ENCODE results near the gene PTP4A2.
"Not testable (repeated sequence)": the region's sequence is repeated elsewhere in the genome, so short reads cannot be mapped to it uniquely, and the experiment has no call there.

PTP4A2 gene

DNA sequence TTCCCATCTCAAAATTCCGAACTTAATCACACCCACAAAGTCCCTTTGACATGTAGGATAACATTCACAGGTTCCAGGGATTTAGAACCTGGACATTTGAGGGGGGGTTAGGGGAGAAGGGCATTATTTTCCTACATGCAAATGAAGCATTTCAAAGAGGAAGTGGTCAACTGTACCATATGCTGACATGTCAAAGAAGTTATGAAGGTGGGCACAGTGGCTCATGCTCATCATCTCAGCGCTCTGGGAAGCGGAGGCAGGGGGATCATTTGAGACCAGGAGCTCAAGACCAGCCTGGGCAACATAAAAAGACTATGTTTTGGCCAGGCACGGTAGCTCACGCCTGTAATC is 35.7 kb downstream of the PTP4A2 start:
- H3K27ac ChIP-seq (ENCODE audit: low read depth, low read length) = no peak overlapping the region
- no peaks in the 10 kb centered on the region for H3K4me1 ChIP-seq (ENCODE audit: control insufficient read depth, insufficient read depth, low read length)
- peaks cover 18% of the 10 kb centered on the region for H3K36me3 ChIP-seq (ENCODE audit: control insufficient read depth, insufficient read depth, low read length)
- H3K9ac ChIP-seq (ENCODE audit: low read depth, low read length) = no peak overlapping the region
- H3K9me3 ChIP-seq (ENCODE audit: control insufficient read depth, insufficient read depth, low read length) = no peaks in the 10 kb centered on the region
- H3K4me3 ChIP-seq (ENCODE audit: low read depth, low read length) = no peak overlapping the region
- no peaks in the 10 kb centered on the region for H3K27me3 ChIP-seq (ENCODE audit: control insufficient read depth, insufficient read depth, low read length)

DNA sequence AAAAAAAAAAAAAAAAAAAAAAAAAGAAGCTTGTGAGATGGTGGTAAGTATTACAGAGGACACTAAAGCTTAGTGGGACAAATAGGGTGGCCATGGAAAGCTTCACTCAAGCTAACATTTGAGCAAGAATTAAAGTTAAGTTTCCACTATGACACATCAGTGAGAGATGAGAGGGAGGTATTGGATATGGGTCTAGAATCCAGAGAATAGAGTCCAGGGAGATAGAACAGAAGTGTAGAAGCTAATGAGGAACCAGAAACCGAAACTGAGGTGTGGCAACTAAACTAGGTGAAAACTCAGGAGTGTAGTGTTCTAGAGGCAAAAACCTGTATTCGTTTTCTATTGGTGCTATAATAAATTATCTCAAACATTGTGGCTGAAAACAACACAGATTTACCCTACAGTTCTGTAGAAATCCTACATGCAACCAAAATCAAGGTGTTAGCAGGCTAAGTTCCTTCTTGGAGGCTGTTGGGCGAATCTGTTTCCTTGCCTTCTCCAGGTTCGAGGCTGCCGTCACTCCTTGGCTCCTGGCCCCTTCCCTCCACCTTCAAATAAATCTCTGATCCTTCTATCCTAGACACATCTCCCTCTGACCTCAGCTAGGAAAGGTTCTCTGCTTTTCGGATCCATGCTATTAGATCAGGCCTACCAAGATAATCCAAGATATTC is 36.2 kb downstream of the PTP4A2 start:
- peaks cover 13% of the 10 kb centered on the region for H3K36me3 ChIP-seq (ENCODE audit: control insufficient read depth, insufficient read depth, low read length)
- H3K27me3 ChIP-seq (ENCODE audit: control insufficient read depth, insufficient read depth, low read length) = no peaks in the 10 kb centered on the region
- H3K9me3 ChIP-seq (ENCODE audit: control insufficient read depth, insufficient read depth, low read length) = no peaks in the 10 kb centered on the region
- H3K4me3 ChIP-seq (ENCODE audit: low read depth, low read length) = no peak overlapping the region
- no peak overlapping the region for H3K9ac ChIP-seq (ENCODE audit: low read depth, low read length)
- no peaks in the 10 kb centered on the region for H3K4me1 ChIP-seq (ENCODE audit: control insufficient read depth, insufficient read depth, low read length)
- no peak overlapping the region for H3K27ac ChIP-seq (ENCODE audit: low read depth, low read length)

DNA sequence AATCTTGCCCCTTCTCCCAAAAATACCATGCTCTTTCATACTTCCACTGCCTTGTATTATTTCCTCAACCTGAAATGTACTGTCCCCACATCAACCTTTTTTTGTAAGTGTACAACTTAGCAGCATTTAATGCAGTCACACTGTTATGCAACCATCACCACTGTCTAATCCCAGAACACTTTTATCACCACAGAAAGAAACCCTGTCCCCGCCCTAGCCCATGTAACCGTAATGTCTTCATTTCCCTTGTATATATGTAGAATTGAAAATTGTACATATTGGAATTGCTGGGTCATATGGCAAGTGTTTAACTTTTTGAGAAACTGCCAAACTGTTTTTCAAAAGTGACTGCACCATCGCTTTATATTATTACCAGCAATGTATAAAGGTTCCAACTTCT is 37.4 kb downstream of the PTP4A2 start:
- H3K9me3 ChIP-seq (ENCODE audit: control insufficient read depth, insufficient read depth, low read length) = no peaks in the 10 kb centered on the region
- H3K4me1 ChIP-seq (ENCODE audit: control insufficient read depth, insufficient read depth, low read length) = no peaks in the 10 kb centered on the region
- peaks cover under 1% of the 10 kb centered on the region; the same call in 1 of the 2 replicates for H3K36me3 ChIP-seq (ENCODE audit: control insufficient read depth, insufficient read depth, low read length)
- no peak overlapping the region for H3K4me3 ChIP-seq (ENCODE audit: low read depth, low read length)
- no peak overlapping the region for H3K9ac ChIP-seq (ENCODE audit: low read depth, low read length)
- H3K27ac ChIP-seq (ENCODE audit: low read depth, low read length) = no peak overlapping the region
- H3K27me3 ChIP-seq (ENCODE audit: control insufficient read depth, insufficient read depth, low read length) = no peaks in the 10 kb centered on the region

DNA sequence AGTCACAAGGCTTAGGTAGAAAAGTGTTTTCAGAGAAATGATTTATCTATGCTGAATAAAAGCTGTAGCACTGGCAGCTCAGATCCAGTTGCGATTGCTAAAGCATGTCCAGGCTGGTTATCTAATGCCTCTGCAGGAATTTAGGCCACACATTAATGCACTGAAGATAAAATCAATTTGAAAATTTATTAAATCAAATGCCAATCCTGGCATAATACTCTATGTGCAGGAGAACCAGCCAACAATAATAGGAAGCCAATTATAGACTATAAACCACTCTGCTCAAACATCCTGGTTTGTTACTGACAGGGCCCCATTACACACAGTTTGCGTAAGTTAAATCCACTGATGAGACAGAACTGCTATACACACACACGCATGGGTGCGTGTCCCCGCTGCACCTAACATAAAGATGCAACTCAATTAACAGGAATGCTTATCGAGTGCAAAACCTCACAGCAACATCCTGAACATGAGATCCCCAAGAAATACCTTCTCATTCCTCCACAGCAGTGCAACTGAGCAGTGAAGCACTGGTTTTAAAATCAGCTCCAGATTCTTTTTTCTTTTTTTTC is 40.6 kb downstream of the PTP4A2 start:
- no peaks in the 10 kb centered on the region for H3K36me3 ChIP-seq (ENCODE audit: control insufficient read depth, insufficient read depth, low read length)
- no peak overlapping the region for H3K4me3 ChIP-seq (ENCODE audit: low read depth, low read length)
- H3K9me3 ChIP-seq (ENCODE audit: control insufficient read depth, insufficient read depth, low read length) = no peaks in the 10 kb centered on the region
- H3K9ac ChIP-seq (ENCODE audit: low read depth, low read length) = no peak overlapping the region
- no peak overlapping the region for H3K27ac ChIP-seq (ENCODE audit: low read depth, low read length)
- H3K27me3 ChIP-seq (ENCODE audit: control insufficient read depth, insufficient read depth, low read length) = no peaks in the 10 kb centered on the region
- H3K4me1 ChIP-seq (ENCODE audit: control insufficient read depth, insufficient read depth, low read length) = no peaks in the 10 kb centered on the region

DNA sequence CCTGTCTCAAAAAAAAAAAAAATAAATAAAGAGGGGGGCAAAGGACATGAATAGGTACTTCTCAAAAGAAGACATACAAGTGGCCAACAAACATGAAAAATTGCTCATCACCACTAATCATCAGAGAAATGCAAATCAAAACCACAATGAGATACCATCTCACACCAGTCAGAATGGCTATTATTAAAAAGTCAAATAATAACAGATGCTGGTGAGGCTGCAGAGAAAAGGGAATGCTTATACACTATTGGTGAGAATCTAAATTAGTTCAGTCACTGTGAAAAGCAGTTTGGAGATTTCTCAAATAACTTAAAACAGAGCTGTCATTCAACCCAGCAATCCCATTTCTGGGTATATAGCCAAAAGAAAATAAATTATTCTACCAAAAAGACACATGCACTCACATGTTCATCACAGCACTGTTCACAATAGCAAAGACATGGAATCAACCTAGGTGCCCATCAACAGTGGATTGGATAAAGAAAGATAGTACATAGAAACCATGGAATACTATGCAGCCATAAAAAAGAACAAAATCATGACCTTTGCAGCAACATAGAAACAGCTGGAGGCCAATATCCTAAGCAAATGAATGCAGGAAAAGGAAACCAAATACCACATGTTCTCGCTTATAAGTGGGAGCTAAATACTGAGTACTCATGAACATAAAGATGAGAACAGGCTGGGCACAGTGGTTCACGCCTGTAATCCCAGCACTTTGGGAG is 42.5 kb downstream of the PTP4A2 start:
- not testable (repeated sequence) for H3K4me3 ChIP-seq (ENCODE audit: low read depth, low read length); H3K9ac ChIP-seq (ENCODE audit: low read depth, low read length); H3K27ac ChIP-seq (ENCODE audit: low read depth, low read length); H3K36me3 ChIP-seq (ENCODE audit: control insufficient read depth, insufficient read depth, low read length); H3K27me3 ChIP-seq (ENCODE audit: control insufficient read depth, insufficient read depth, low read length); H3K9me3 ChIP-seq (ENCODE audit: control insufficient read depth, insufficient read depth, low read length); H3K4me1 ChIP-seq (ENCODE audit: control insufficient read depth, insufficient read depth, low read length)

DNA sequence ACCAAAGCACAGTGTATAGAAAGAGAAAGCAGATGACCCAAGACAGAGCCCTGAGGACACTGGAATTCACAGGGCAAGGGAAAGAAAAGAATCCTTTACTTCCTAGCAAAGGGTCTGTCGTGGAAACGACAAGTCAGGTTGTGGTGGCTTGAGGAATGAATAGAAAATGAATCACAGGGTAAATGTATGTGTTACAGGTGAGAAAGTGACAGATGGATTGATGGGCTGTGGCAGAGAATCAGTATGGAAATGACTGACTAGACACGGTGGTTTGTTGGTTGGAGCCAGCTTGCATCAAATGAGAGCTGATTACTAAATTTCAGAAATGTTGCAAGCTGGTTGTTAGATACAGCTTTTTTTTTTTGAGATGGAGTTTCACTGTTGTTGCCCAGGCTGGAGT is 46.9 kb downstream of the PTP4A2 start:
- no peak overlapping the region for H3K9ac ChIP-seq (ENCODE audit: low read depth, low read length)
- H3K27me3 ChIP-seq (ENCODE audit: control insufficient read depth, insufficient read depth, low read length) = no peaks in the 10 kb centered on the region
- no peaks in the 10 kb centered on the region for H3K36me3 ChIP-seq (ENCODE audit: control insufficient read depth, insufficient read depth, low read length)
- no peak overlapping the region for H3K4me3 ChIP-seq (ENCODE audit: low read depth, low read length)
- no peaks in the 10 kb centered on the region for H3K4me1 ChIP-seq (ENCODE audit: control insufficient read depth, insufficient read depth, low read length)
- H3K9me3 ChIP-seq (ENCODE audit: control insufficient read depth, insufficient read depth, low read length) = no peaks in the 10 kb centered on the region
- no peak overlapping the region for H3K27ac ChIP-seq (ENCODE audit: low read depth, low read length)

DNA sequence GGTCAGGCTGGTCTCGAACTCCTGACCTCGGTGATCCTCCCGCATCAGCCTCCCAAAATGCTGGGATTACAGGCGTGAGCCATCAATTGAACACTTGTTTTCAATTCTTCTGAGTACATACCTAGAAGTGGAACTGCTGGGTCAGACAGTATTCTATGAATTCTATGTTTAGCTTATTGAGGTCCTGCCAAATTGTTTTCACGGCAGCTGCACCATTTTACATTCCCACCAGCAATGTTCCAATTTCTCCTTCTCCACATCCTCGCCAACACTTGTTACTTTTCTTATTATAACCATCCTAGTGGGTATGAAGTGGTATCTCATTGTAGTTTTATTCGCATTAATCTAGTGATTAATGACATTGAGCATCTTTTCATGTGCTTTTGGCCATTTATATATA is 49.9 kb downstream of the PTP4A2 start:
- H3K9me3 ChIP-seq (ENCODE audit: control insufficient read depth, insufficient read depth, low read length) = no peaks in the 10 kb centered on the region
- no peaks in the 10 kb centered on the region for H3K36me3 ChIP-seq (ENCODE audit: control insufficient read depth, insufficient read depth, low read length)
- no peak overlapping the region for H3K27ac ChIP-seq (ENCODE audit: low read depth, low read length)
- no peaks in the 10 kb centered on the region for H3K4me1 ChIP-seq (ENCODE audit: control insufficient read depth, insufficient read depth, low read length)
- H3K27me3 ChIP-seq (ENCODE audit: control insufficient read depth, insufficient read depth, low read length) = no peaks in the 10 kb centered on the region
- no peak overlapping the region for H3K9ac ChIP-seq (ENCODE audit: low read depth, low read length)
- H3K4me3 ChIP-seq (ENCODE audit: low read depth, low read length) = no peak overlapping the region

DNA sequence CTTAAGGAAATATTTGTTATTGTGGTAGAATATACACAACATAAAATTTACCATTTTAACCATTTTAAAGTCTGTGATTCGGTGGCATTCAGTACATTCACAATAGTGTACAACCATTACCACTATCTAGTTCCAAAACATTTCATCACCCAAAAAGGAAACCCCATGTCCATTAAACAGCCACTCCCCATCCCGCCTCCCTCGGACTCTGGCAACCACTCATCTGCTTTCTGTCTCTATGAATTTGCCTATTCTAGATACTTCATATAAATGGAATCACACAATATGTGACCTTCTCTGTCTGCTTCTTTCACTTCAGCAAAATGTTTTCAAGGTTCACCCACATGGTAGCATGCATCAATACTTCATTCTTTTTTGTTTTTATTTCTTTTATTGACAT is 51.3 kb downstream of the PTP4A2 start:
- H3K9ac ChIP-seq (ENCODE audit: low read depth, low read length) = no peak overlapping the region
- H3K4me1 ChIP-seq (ENCODE audit: control insufficient read depth, insufficient read depth, low read length) = no peaks in the 10 kb centered on the region
- no peaks in the 10 kb centered on the region for H3K36me3 ChIP-seq (ENCODE audit: control insufficient read depth, insufficient read depth, low read length)
- no peaks in the 10 kb centered on the region for H3K9me3 ChIP-seq (ENCODE audit: control insufficient read depth, insufficient read depth, low read length)
- H3K27ac ChIP-seq (ENCODE audit: low read depth, low read length) = no peak overlapping the region
- H3K27me3 ChIP-seq (ENCODE audit: control insufficient read depth, insufficient read depth, low read length) = no peaks in the 10 kb centered on the region
- H3K4me3 ChIP-seq (ENCODE audit: low read depth, low read length) = no peak overlapping the region

DNA sequence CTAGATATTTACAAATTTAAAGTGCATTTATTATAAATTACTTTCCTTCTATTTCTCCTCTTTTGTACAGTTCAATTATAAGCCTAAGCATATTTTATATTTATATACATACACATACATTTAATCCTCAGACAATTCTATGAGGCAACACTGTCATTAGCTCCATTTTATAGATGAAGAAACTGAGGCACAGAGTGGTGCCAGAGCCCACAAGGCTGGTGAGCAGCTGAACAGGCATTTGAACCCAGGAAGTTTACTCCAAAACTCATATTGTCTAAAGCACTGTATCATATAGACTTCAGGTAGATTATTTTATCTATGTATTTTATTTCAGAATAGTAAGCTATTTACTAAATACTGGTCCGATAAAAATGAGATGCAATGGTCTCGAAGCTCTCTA is 52.3 kb downstream of the PTP4A2 start:
- no peaks in the 10 kb centered on the region for H3K36me3 ChIP-seq (ENCODE audit: control insufficient read depth, insufficient read depth, low read length)
- no peaks in the 10 kb centered on the region for H3K9me3 ChIP-seq (ENCODE audit: control insufficient read depth, insufficient read depth, low read length)
- H3K4me1 ChIP-seq (ENCODE audit: control insufficient read depth, insufficient read depth, low read length) = no peaks in the 10 kb centered on the region
- H3K4me3 ChIP-seq (ENCODE audit: low read depth, low read length) = no peak overlapping the region
- no peak overlapping the region for H3K27ac ChIP-seq (ENCODE audit: low read depth, low read length)
- no peaks in the 10 kb centered on the region for H3K27me3 ChIP-seq (ENCODE audit: control insufficient read depth, insufficient read depth, low read length)
- H3K9ac ChIP-seq (ENCODE audit: low read depth, low read length) = no peak overlapping the region

DNA sequence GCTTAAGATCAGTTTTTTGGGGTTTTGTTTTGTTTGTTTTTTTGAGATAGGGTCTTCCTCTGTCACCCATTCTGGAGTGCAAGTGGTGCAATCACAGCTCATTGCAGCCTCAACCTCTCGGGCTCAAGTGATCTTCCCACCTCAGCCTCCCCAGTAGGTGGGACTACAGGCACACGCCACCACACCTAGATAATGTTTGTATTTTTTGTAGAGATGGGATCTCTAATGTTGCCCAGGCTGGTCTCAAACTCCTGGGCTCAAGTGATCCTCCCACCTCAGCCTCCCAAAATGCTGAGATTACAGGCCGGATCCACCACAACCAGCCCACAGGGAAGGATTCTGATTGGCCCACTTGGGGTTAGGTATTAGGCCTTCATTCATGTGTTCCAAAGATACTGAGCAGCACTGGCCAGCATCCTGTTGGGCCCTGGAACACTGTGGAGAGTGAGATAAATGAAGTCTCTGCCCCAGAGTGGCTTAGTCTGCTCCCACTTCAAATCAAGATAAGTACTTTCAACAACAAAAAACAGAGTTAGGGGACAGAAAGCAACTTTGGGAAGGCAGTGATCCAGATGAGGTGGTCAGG is 54.7 kb downstream of the PTP4A2 start:
- no peaks in the 10 kb centered on the region for H3K4me1 ChIP-seq (ENCODE audit: control insufficient read depth, insufficient read depth, low read length)
- H3K27me3 ChIP-seq (ENCODE audit: control insufficient read depth, insufficient read depth, low read length) = no peaks in the 10 kb centered on the region
- H3K27ac ChIP-seq (ENCODE audit: low read depth, low read length) = no peak overlapping the region
- H3K4me3 ChIP-seq (ENCODE audit: low read depth, low read length) = no peak overlapping the region
- H3K36me3 ChIP-seq (ENCODE audit: control insufficient read depth, insufficient read depth, low read length) = no peaks in the 10 kb centered on the region
- H3K9me3 ChIP-seq (ENCODE audit: control insufficient read depth, insufficient read depth, low read length) = no peaks in the 10 kb centered on the region
- H3K9ac ChIP-seq (ENCODE audit: low read depth, low read length) = no peak overlapping the region

DNA sequence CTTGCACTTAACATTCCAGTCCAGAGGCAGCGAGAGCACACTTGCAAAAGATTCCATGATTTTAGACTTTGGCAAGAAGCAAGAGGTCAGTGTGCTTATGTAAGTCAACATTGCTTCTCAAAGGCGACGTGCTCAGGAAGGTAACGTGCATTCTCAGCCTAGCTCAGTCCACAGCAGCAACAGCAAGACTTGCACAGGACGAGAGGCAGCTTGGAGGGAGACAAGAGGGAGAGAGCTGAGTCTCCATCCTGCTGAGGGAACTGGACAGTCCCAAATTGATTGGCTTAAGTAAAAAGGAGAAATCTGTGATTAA is 56.5 kb downstream of the PTP4A2 start:
- no peaks in the 10 kb centered on the region for H3K27me3 ChIP-seq (ENCODE audit: control insufficient read depth, insufficient read depth, low read length)
- no peaks in the 10 kb centered on the region for H3K36me3 ChIP-seq (ENCODE audit: control insufficient read depth, insufficient read depth, low read length)
- H3K4me1 ChIP-seq (ENCODE audit: control insufficient read depth, insufficient read depth, low read length) = no peaks in the 10 kb centered on the region
- H3K27ac ChIP-seq (ENCODE audit: low read depth, low read length) = no peak overlapping the region
- H3K9ac ChIP-seq (ENCODE audit: low read depth, low read length) = no peak overlapping the region
- no peak overlapping the region for H3K4me3 ChIP-seq (ENCODE audit: low read depth, low read length)
- no peaks in the 10 kb centered on the region for H3K9me3 ChIP-seq (ENCODE audit: control insufficient read depth, insufficient read depth, low read length)

All from HUES48 (cell line).